PC-9 (cell line): ENCODE data around the gene CAPZB.

ENCODE experiments used
- EZH2 ChIP-seq: fragments of 200-600 bp; sonication (generic); IDR thresholded peaks from 2 replicates; pipeline ENCODE4 v1.8.0; 2017; ENCODE audit warnings: antibody characterized with exemption, low read depth
- TF ChIP-seq, protein P1 (sequence below): fragments of 200-600 bp; sonication (generic); conservative IDR thresholded peaks from 2 replicates; pipeline ENCODE4 v1.6.1; 2017; ENCODE audit warnings: mixed run types, antibody characterized with exemption, mild to moderate bottlenecking, moderate library complexity

DNA sequence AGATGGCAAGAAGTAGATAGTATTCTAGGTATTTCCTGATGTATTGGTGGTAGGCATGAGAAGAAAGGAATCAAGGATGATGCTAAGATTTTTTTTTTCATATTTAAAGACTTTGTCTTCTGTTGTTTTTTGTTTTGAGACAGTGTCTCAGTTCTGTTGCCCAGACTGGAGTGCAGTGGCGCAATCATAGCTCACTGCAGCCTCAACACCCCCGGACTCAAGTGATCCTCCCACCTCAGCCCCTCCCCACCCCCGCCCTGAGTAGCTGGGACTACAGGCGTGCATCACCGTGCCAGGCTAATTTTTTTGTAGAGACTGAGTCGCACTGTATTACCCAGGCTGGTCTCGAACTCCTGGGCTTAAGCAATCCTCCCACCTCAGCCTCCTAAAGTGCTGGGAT, 2.8 kb upstream of the CAPZB start:
- no peak for TF ChIP-seq EZH2
- TF ChIP-seq, protein P1, sequence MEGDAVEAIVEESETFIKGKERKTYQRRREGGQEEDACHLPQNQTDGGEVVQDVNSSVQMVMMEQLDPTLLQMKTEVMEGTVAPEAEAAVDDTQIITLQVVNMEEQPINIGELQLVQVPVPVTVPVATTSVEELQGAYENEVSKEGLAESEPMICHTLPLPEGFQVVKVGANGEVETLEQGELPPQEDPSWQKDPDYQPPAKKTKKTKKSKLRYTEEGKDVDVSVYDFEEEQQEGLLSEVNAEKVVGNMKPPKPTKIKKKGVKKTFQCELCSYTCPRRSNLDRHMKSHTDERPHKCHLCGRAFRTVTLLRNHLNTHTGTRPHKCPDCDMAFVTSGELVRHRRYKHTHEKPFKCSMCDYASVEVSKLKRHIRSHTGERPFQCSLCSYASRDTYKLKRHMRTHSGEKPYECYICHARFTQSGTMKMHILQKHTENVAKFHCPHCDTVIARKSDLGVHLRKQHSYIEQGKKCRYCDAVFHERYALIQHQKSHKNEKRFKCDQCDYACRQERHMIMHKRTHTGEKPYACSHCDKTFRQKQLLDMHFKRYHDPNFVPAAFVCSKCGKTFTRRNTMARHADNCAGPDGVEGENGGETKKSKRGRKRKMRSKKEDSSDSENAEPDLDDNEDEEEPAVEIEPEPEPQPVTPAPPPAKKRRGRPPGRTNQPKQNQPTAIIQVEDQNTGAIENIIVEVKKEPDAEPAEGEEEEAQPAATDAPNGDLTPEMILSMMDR = no peak
